GM12878 (cell line): Measurements from ENCODE around the gene TRAF3IP3. TPM values are rescaled to one million over a fixed set of nuclear protein-coding genes. Genes with fewer than 3 reads are reported as not detected.

ENCODE experiments used
- ATAC-seq: fragments of 200-7000 bp; cut with Tn5 transposase; 3 replicates; pipeline ENCODE4 v1.9.1; 2020; ENCODE audit warnings: mild to moderate bottlenecking, moderate library complexity
- BruUV-seq: library from RNA; stranded (reverse); fragments of 400-500 nt; replicated peaks from 2 replicates; lab custom pipeline; 2021; lab: Mats Ljungman, UMichigan
- CTCF ChIA-PET: fragments of 300-600 bp; sonication (Branson Sonifier 250); formaldehyde crosslinking; extraction: SDS; loops from one replicate; lab custom pipeline; 2021; ENCODE audit warnings: inconsistent platforms; lab: Yijun Ruan, JAX
- POLR2A ChIA-PET: fragments of 350-600 bp; formaldehyde crosslinking; extraction: SDS; loops from one replicate; lab custom pipeline; 2021; ENCODE audit warnings: inconsistent platforms; lab: Charles Lee
- RAD21 ChIA-PET: fragments of 300-600 bp; sonication (Branson Sonifier 250); formaldehyde crosslinking; loops from one replicate; lab custom pipeline; 2023; ENCODE audit warnings: antibody characterized with exemption; ENCODE audit not compliant: unreplicated experiment; lab: Charles Lee
- SMC1A ChIA-PET: fragments of 300-600 bp; sonication (Branson Sonifier 250); formaldehyde crosslinking; loops from one replicate; lab custom pipeline; 2023; ENCODE audit not compliant: unreplicated experiment, uncharacterized antibody; lab: Charles Lee
- DNase-seq: peaks from one replicate; pipeline ENCODE4 v3.0.0-alpha.2; 2011; ENCODE audit warnings: low read depth, low spot score
- FAIRE-seq: peaks from 3 replicates; lab custom pipeline; 2011; peaks lifted over from hg19 to GRCh38; lab: Jason Lieb, UNC
- H2AFZ ChIP-seq: 2 replicates; pipeline ENCODE4 v1.6.0; 2011; ENCODE audit warnings: low read depth, low read length, control low read depth; ENCODE audit not compliant: control insufficient read depth
- H3K27ac ChIP-seq: 2 replicates; pipeline ENCODE4 v1.5.1; 2011; ENCODE audit warnings: control low read depth; ENCODE audit not compliant: control insufficient read depth, insufficient read depth
- H3K27me3 ChIP-seq, 2 experiments: replicated peaks in 1 of 2; 2 replicates each; pipeline versions ENCODE4 v1.6.0 to v1.6.1; 2011; ENCODE audit warnings: low read length in 1 of 2; ENCODE audit not compliant: control insufficient read depth in 2 of 2, insufficient read depth in 2 of 2
- H3K36me3 ChIP-seq, 2 experiments: 2 replicates each; pipeline ENCODE4 v1.5.1; 2011; ENCODE audit warnings: low read length in 1 of 2; ENCODE audit not compliant: control insufficient read depth in 2 of 2, insufficient read depth in 2 of 2
- H3K4me1 ChIP-seq: 2 replicates; pipeline ENCODE4 v1.6.1; 2011; ENCODE audit warnings: mild to moderate bottlenecking, low read length, moderate library complexity, mixed read lengths; ENCODE audit not compliant: control insufficient read depth, insufficient read depth
- H3K4me2 ChIP-seq: 2 replicates; pipeline ENCODE4 v1.6.0; 2011; ENCODE audit warnings: control low read depth; ENCODE audit not compliant: control insufficient read depth, insufficient read depth
- H3K4me3 ChIP-seq: fragments of 200-600 bp; sonication (generic); 2 replicates; pipeline ENCODE4 v1.5.1; 2016
- H3K79me2 ChIP-seq: 2 replicates; pipeline ENCODE4 v1.6.0; 2011; ENCODE audit warnings: low read length; ENCODE audit not compliant: control insufficient read depth, insufficient read depth
- H3K9ac ChIP-seq: 2 replicates; pipeline ENCODE4 v1.8.0; 2011; ENCODE audit warnings: low read length, control low read depth, mixed read lengths; ENCODE audit not compliant: control insufficient read depth, insufficient read depth
- H3K9me3 ChIP-seq: replicated peaks from 3 replicates; pipeline ENCODE4 v1.5.1; 2011; ENCODE audit warnings: mild to moderate bottlenecking, low read length; ENCODE audit not compliant: control insufficient read depth, insufficient read depth
- H4K20me1 ChIP-seq: 2 replicates; pipeline ENCODE4 v1.6.0; 2011; ENCODE audit not compliant: control insufficient read depth, insufficient read depth
- ATF7 ChIP-seq: fragments of 450-650 bp; IDR thresholded peaks from 2 replicates; pipeline ENCODE4 v1.6.1; 2016; ENCODE audit warnings: low read depth, mild to moderate bottlenecking
- BACH1 ChIP-seq: fragments of 450-650 bp; IDR thresholded peaks from 2 replicates; pipeline ENCODE4 v1.6.1; 2017; ENCODE audit warnings: mild to moderate bottlenecking, borderline replicate concordance
- BCL3 ChIP-seq: IDR thresholded peaks from 2 replicates; pipeline ENCODE4 v1.6.1; 2011; ENCODE audit warnings: borderline replicate concordance, low read depth, mild to moderate bottlenecking, moderate library complexity, low read length; ENCODE audit not compliant: insufficient read depth, poor library complexity, severe bottlenecking
- CEBPZ ChIP-seq: fragments of 150-350 bp; IDR thresholded peaks from 2 replicates; pipeline ENCODE4 v1.6.1; 2016; ENCODE audit warnings: low read depth, low read length
- CHD1 ChIP-seq: IDR thresholded peaks from 2 replicates; pipeline ENCODE4 v1.6.1; 2012; ENCODE audit warnings: low read depth, low read length, improper control_type of control experiment
- CTCF ChIP-seq, 3 experiments: IDR thresholded peaks in 2 of 3; conservative IDR thresholded peaks in 1 of 3; 2 replicates each; pipeline ENCODE4 v1.5.1; 2011; ENCODE audit warnings: low read depth in 3 of 3, low read length in 3 of 3, mild to moderate bottlenecking in 3 of 3, control low read depth in 2 of 3, moderate library complexity in 2 of 3, inconsistent platforms in 1 of 3, mixed read lengths in 1 of 3; ENCODE audit not compliant: control insufficient read depth in 2 of 3, insufficient read depth in 1 of 3; ENCODE audit errors: extremely low read depth in 1 of 3
- ESRRA ChIP-seq: IDR thresholded peaks from 2 replicates; pipeline ENCODE4 v1.6.1; 2012; ENCODE audit warnings: mild to moderate bottlenecking, low read length, improper control_type of control experiment
- HDAC6 ChIP-seq: fragments of 200-600 bp; sonication (generic); IDR thresholded peaks from one replicate; pipeline ENCODE4 v1.8.0; 2017; ENCODE audit warnings: antibody characterized with exemption; ENCODE audit not compliant: unreplicated experiment
- IKZF1 ChIP-seq: fragments of 450-650 bp; conservative IDR thresholded peaks from 2 replicates; pipeline ENCODE4 v1.6.1; 2017; ENCODE audit warnings: antibody characterized with exemption, mild to moderate bottlenecking
- IKZF2 ChIP-seq, 2 experiments: fragments of 450-650 bp; IDR thresholded peaks; 2 replicates each; pipeline ENCODE4 v1.6.1; 2017; ENCODE audit warnings: mild to moderate bottlenecking in 2 of 2, moderate library complexity in 2 of 2
- MEF2B ChIP-seq: fragments of 450-650 bp; IDR thresholded peaks from 2 replicates; pipeline ENCODE4 v1.6.1; 2018; ENCODE audit warnings: mild to moderate bottlenecking, moderate library complexity; ENCODE audit not compliant: partially characterized antibody, poor library complexity, severe bottlenecking
- MYB ChIP-seq: fragments of 150-350 bp; IDR thresholded peaks from 2 replicates; pipeline ENCODE4 v1.6.1; 2014; ENCODE audit warnings: mild to moderate bottlenecking, low read depth, low read length, borderline replicate concordance
- NFXL1 ChIP-seq: fragments of 450-650 bp; IDR thresholded peaks from 2 replicates; pipeline ENCODE4 v1.6.1; 2017; ENCODE audit warnings: antibody characterized with exemption, mild to moderate bottlenecking, borderline replicate concordance
- SIX5 ChIP-seq: IDR thresholded peaks from 2 replicates; pipeline ENCODE4 v1.6.1; 2011; ENCODE audit warnings: mild to moderate bottlenecking, low read depth, low read length, moderate library complexity; ENCODE audit not compliant: severe bottlenecking
- YY1 ChIP-seq: IDR thresholded peaks from 2 replicates; pipeline ENCODE4 v1.6.1; 2011; ENCODE audit warnings: low read depth, mild to moderate bottlenecking, low read length
- ZZZ3 ChIP-seq: IDR thresholded peaks from 2 replicates; pipeline ENCODE4 v1.6.1; 2011; ENCODE audit warnings: low read depth; ENCODE audit not compliant: control insufficient read depth, insufficient read length
- WGBS: methylation state at CpG from one replicate; pipeline ENCODE4 v1.1.6; 2016; ENCODE audit warnings: low lambda C conversion rate; ENCODE audit not compliant: insufficient replicate concordance, insufficient coverage; ENCODE audit errors: missing lambda C conversion rate; 5-methylcytosine and 5-hydroxymethylcytosine counted together
- in situ Hi-C: fragments of 300-500 bp; cut with MboI; formaldehyde crosslinking; loops from 9 replicates; pipeline ENCODE4 v1.14.3; 2018; ENCODE audit warnings: mixed read lengths
- intact Hi-C: fragments of 100-400 bp; cut with micrococcal nuclease; formaldehyde crosslinking; loops from one replicate; pipeline ENCODE4 v1.14.2; 2022; ENCODE audit not compliant: unreplicated experiment
- polyA plus RNA-seq, 11 experiments: library from polyadenylated mRNA; depleted of rRNA in 4 of 11; unstranded in 6 of 11; stranded (reverse) in 5 of 11; fragments of >200 nt; fragmentation: Nextera tagmentation in 4 of 11; fragmentation: Illumina TruSeq in 1 of 11; extraction: Ambion mirVana in 4 of 11; extraction: Trizol in 1 of 11; gene quantifications; 1 replicate in 1 of 11; 2 replicates in 10 of 11; pipeline versions ENCODE4 v1.2.1 to v1.2.3, GENCODE V29; 2011 to 2016; ENCODE audit warnings: inconsistent platforms in 2 of 11, missing spikeins in 2 of 11, low read depth in 1 of 11
- total RNA-seq, 4 experiments: library from RNA; depleted of rRNA in 3 of 4; stranded (reverse); fragments of >200 nt in 3 of 4; fragmentation: Illumina TruSeq in 1 of 4; extraction: Trizol in 1 of 4; gene quantifications; 2 replicates each; pipeline versions ENCODE4 v1.2.1 to v1.2.3, GENCODE V29; 2013 to 2021

TRAF3IP3 gene
- total and polyA plus RNA-seq, 10 of the 15 experiments (the other 5 are each of a cell fraction or from before 2014, with no cell fraction given), result 61.6 to 121 (median 96.5) TPM

DNA sequence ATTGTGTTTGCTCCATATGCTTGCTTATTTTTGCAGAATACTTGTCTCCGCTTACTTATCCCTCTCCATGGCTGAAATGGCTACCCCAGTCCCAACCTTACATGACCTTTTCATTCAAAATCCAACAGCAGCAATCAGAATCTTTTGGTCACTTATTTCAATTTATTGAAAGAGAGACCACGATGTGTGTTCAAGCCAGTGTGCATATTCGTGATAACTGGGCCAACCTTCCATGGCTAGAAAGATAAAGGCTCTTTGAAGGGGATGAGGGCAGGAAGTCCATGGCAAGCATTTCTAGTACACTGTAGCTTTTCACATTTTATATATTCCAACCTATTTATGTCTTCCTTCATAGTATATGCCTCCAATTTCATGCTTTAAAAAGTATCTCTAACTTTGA lies 28.1 kb upstream of the TRAF3IP3 start:
- ChIA-PET CTCF (interaction anchor here (0.5 to 2.4 kb wide), 13 partner anchors 9 to 253 kb away, joined by 3 to 11 read pairs (median 4); partner anchors contain the start of gene TRAF3IP3), POLR2A (interaction anchor here (1.2 kb wide), 1 partner anchor 25 kb away, joined by 3 read pairs; no protein-coding TSS in a partner anchor), SMC1A (interaction anchor here (0.8 to 2.4 kb wide), 12 partner anchors 9 to 137 kb away, joined by 3 to 9 read pairs (median 4); partner anchors contain the start of genes C1orf74 and TRAF3IP3), RAD21 (interaction anchor here (0.7 to 2.0 kb wide), 4 partner anchors 9 to 121 kb away, joined by 3 to 8 read pairs (median 4); no protein-coding TSS in a partner anchor)
- BruUV-seq, result no TSS peak
- H3K4me2 ChIP-seq, result no peak overlapping the region
- H3K27ac ChIP-seq, result no peak overlapping the region
- no peaks in the 10 kb centered on the region for H3K79me2 ChIP-seq
- H3K36me3 ChIP-seq, result no peaks in the 10 kb centered on the region
- H3K4me1 ChIP-seq, result no peaks in the 10 kb centered on the region; the same call in 1 of the 2 replicates
- no peaks in the 10 kb centered on the region for H4K20me1 ChIP-seq
- H3K27me3 ChIP-seq, result no peaks in the 10 kb centered on the region
- no peak overlapping the region for H3K4me3 ChIP-seq
- intact Hi-C loops (no loop called here), in situ Hi-C loops (no loop called here)
- no peak for DNase-seq
- FAIRE-seq, result no peak
- no peak overlapping the region for H2AFZ ChIP-seq
- H3K9me3 ChIP-seq, result no peaks in the 10 kb centered on the region; the same call in 2 of the 3 replicates
- WGBS, result 32% methylated on average over 3 of the region's 3 CpGs
- no peak for ATAC-seq
- H3K9ac ChIP-seq, result no peak overlapping the region
- no peak for TF ChIP-seq ATF7
- no peak for TF ChIP-seq ZZZ3
- no peak for TF ChIP-seq CHD1
- TF ChIP-seq IKZF2 (IDR thresholded peaks at IDR 0.05), result no peak
- TF ChIP-seq BCL3, result no peak
- TF ChIP-seq SIX5, result no peak
- TF ChIP-seq ESRRA, result no peak
- TF ChIP-seq CEBPZ, result no peak
- no peak for TF ChIP-seq BACH1
- TF ChIP-seq IKZF1, result no peak
- TF ChIP-seq MYB, result no peak
- TF ChIP-seq HDAC6, result no peak
- no peak for TF ChIP-seq MEF2B
- TF ChIP-seq CTCF (IDR thresholded peaks at IDR 0.05 in 2 of 3, conservative IDR thresholded peaks at IDR 0.05 in 1 of 3; ENCODE audit: control insufficient read depth in 2 of 3, extremely low read depth in 1 of 3, insufficient read depth in 1 of 3, low read depth in 3 of 3, low read length in 3 of 3), result no peak
- TF ChIP-seq YY1, result no peak
- no peak for TF ChIP-seq NFXL1
